GM18519 (cell line): Measurements from ENCODE around the gene CAV2.

Experiments used
- ATAC-seq: cut with Tn5 transposase; IDR thresholded peaks from one replicate; pipeline ENCODE4 v1.9.1; 2021; ENCODE audit warnings: mild to moderate bottlenecking, moderate library complexity; ENCODE audit not compliant: unreplicated experiment, low FRiP score

CAV2 gene

GRCh38 chr7:116522247-116522646 is 22.7 kb downstream of the CAV2 start:
- ATAC-seq, result no peak

- ATAC-seq, result no peak
Observed at GRCh38 chr7:116524221-116524608, 24.7 kb downstream of the CAV2 start.

GRCh38 chr7:116524609-116525297 is 25.2 kb downstream of the CAV2 start, which contains the start of gene CAV1:
TSS of gene CAV1 (plus strand) at chr7:116525036. CDS start at chr7:116525063, 27 bp downstream.
- ATAC-seq, result no peak

GRCh38 chr7:116525298-116525912 is 25.9 kb downstream of the CAV2 start:
- no peak for ATAC-seq

GRCh38 chr7:116525913-116526861 is 26.6 kb downstream of the CAV2 start:
- peak; percentile 93 for ATAC-seq

- no peak for ATAC-seq
Observed at GRCh38 chr7:116526897-116527296, 27.4 kb downstream of the CAV2 start.

GRCh38 chr7:116527521-116527920 is 28.0 kb downstream of the CAV2 start:
- ATAC-seq, result no peak

GRCh38 chr7:116528008-116528789 is 28.7 kb downstream of the CAV2 start:
- ATAC-seq, result no peak

- no peak for ATAC-seq
Observed at GRCh38 chr7:116529250-116529649, 29.7 kb downstream of the CAV2 start.

GRCh38 chr7:116530107-116530820 is 30.7 kb downstream of the CAV2 start:
- ATAC-seq, result no peak

GRCh38 chr7:116532102-116532688 is 32.7 kb downstream of the CAV2 start:
- ATAC-seq, result no peak

GRCh38 chr7:116534790-116535189 is 35.3 kb downstream of the CAV2 start:
- ATAC-seq, result no peak

GRCh38 chr7:116535416-116535815 is 35.9 kb downstream of the CAV2 start:
- ATAC-seq, result no peak

GRCh38 chr7:116538138-116538537 is 38.6 kb downstream of the CAV2 start:
- no peak for ATAC-seq

- ATAC-seq, result no peak
Observed at GRCh38 chr7:116539879-116540278, 40.3 kb downstream of the CAV2 start.

- no peak for ATAC-seq
Observed at GRCh38 chr7:116540743-116541142, 41.2 kb downstream of the CAV2 start.

- ATAC-seq, result no peak
Observed at GRCh38 chr7:116541951-116542350, 42.4 kb downstream of the CAV2 start.

- ATAC-seq, result no peak
Observed at GRCh38 chr7:116542618-116543017, 43.1 kb downstream of the CAV2 start.

GRCh38 chr7:116543664-116544063 is 44.1 kb downstream of the CAV2 start:
- ATAC-seq, result no peak
